Neuronal stem cell (in vitro differentiated cells): Measurements from ENCODE around the gene RTL1.

Source experiments
- DNase-seq: peaks from one replicate; pipeline ENCODE4 v3.0.0-alpha.2; 2013; ENCODE audit warnings: low spot score
- H2AFZ ChIP-seq: one replicate; pipeline ENCODE4 v1.6.1; 2013; ENCODE audit warnings: mild to moderate bottlenecking, low read length, inconsistent platforms
- H2AK5ac ChIP-seq: 2 replicates; pipeline ENCODE4 v1.6.1; 2013; ENCODE audit warnings: low read depth, mild to moderate bottlenecking, inconsistent platforms, low read length, moderate library complexity, mixed read lengths
- H2BK120ac ChIP-seq: 2 replicates; pipeline ENCODE4 v1.6.1; 2013; ENCODE audit warnings: low read depth, mild to moderate bottlenecking, inconsistent platforms, low read length, moderate library complexity, mixed read lengths
- H2BK12ac ChIP-seq: one replicate; pipeline ENCODE4 v1.6.1; 2013; ENCODE audit warnings: low read length, inconsistent platforms
- H2BK15ac ChIP-seq: 2 replicates; pipeline ENCODE4 v1.6.1; 2013; ENCODE audit warnings: mild to moderate bottlenecking, low read length, inconsistent platforms, mixed read lengths
- H2BK5ac ChIP-seq: one replicate; pipeline ENCODE4 v1.6.1; 2013; ENCODE audit warnings: inconsistent platforms, mild to moderate bottlenecking, low read length, moderate library complexity
- H3K14ac ChIP-seq: one replicate; pipeline ENCODE4 v1.6.1; 2013; ENCODE audit warnings: low read length, inconsistent platforms
- H3K18ac ChIP-seq: 2 replicates; pipeline ENCODE4 v1.6.1; 2013; ENCODE audit warnings: low read length, inconsistent platforms
- H3K23ac ChIP-seq: 2 replicates; pipeline ENCODE4 v1.6.1; 2013; ENCODE audit warnings: low read depth, mild to moderate bottlenecking, mixed read lengths, low read length, inconsistent platforms; ENCODE audit not compliant: poor library complexity
- H3K27ac ChIP-seq: replicated peaks from 3 replicates; pipeline ENCODE4 v1.5.1; 2013; ENCODE audit warnings: low read length, inconsistent platforms
- H3K27me3 ChIP-seq, 3 experiments: 2 replicates each; pipeline ENCODE4 v1.6.1; 2013; ENCODE audit warnings: low read length in 3 of 3, mild to moderate bottlenecking in 2 of 3, inconsistent platforms in 1 of 3, low read depth in 1 of 3, mixed read lengths in 1 of 3, moderate library complexity in 1 of 3; ENCODE audit not compliant: control insufficient read depth in 3 of 3, insufficient read depth in 3 of 3
- H3K36me3 ChIP-seq, 2 donors: replicated peaks in 1 of 2; 2 replicates each; pipeline ENCODE4 v1.6.1; 2013; ENCODE audit warnings: low read length in 2 of 2; ENCODE audit not compliant: control insufficient read depth in 2 of 2, insufficient read depth in 2 of 2
- H3K4ac ChIP-seq: 2 replicates; pipeline ENCODE4 v1.6.1; 2013; ENCODE audit warnings: inconsistent platforms, mild to moderate bottlenecking, low read length, moderate library complexity
- H3K4me1 ChIP-seq, 2 donors: 1 replicate in 1 of 2; 2 replicates in 1 of 2; pipeline ENCODE4 v1.6.1; 2013; ENCODE audit warnings: low read length in 2 of 2, low read depth in 1 of 2; ENCODE audit not compliant: control insufficient read depth in 2 of 2, insufficient read depth in 1 of 2
- H3K4me2 ChIP-seq: one replicate; pipeline ENCODE4 v1.6.1; 2013; ENCODE audit warnings: mild to moderate bottlenecking, low read length, inconsistent platforms; ENCODE audit not compliant: insufficient read depth, poor library complexity, severe bottlenecking
- H3K4me3 ChIP-seq, 2 donors: 2 replicates each; pipeline ENCODE4 v1.5.1; 2013; ENCODE audit warnings: low read length in 2 of 2, mild to moderate bottlenecking in 2 of 2, inconsistent platforms in 1 of 2, moderate library complexity in 1 of 2
- H3K79me1 ChIP-seq: one replicate; pipeline ENCODE4 v1.6.1; 2013; ENCODE audit warnings: low read depth, mild to moderate bottlenecking, inconsistent platforms, low read length, moderate library complexity
- H3K9ac ChIP-seq: one replicate; pipeline ENCODE4 v1.6.1; 2013; ENCODE audit warnings: mild to moderate bottlenecking, low read depth, low read length, inconsistent platforms; ENCODE audit not compliant: poor library complexity
- H3K9me3 ChIP-seq, 2 donors: replicated peaks in 1 of 2; 2 replicates each; pipeline versions ENCODE3 to v1.6.1; 2013; ENCODE audit warnings: low read length in 2 of 2, mild to moderate bottlenecking in 2 of 2, inconsistent platforms in 1 of 2, low read depth in 1 of 2, mixed read lengths in 1 of 2, moderate library complexity in 1 of 2; ENCODE audit not compliant: control insufficient read depth in 2 of 2, insufficient read depth in 1 of 2
- H4K8ac ChIP-seq: one replicate; pipeline ENCODE4 v1.6.1; 2013; ENCODE audit warnings: low read depth, mild to moderate bottlenecking, inconsistent platforms, low read length, moderate library complexity
- H4K91ac ChIP-seq: one replicate; pipeline ENCODE4 v1.6.1; 2013; ENCODE audit warnings: low read length, low read depth, mild to moderate bottlenecking, inconsistent platforms; ENCODE audit not compliant: poor library complexity
- WGBS, 2 donors: extraction: QIAGEN DNeasy Blood & Tissue Kit; methylation state at CpG; one replicate each; pipeline ENCODE4 v1.1.7; 2013; ENCODE audit warnings: missing lambda C conversion rate in 2 of 2, mixed read lengths in 1 of 2; ENCODE audit not compliant: insufficient read length in 2 of 2, insufficient replicate concordance in 1 of 2; ENCODE audit errors: extremely low coverage in 2 of 2; 5-methylcytosine and 5-hydroxymethylcytosine counted together

The RTL1 gene

DNA sequence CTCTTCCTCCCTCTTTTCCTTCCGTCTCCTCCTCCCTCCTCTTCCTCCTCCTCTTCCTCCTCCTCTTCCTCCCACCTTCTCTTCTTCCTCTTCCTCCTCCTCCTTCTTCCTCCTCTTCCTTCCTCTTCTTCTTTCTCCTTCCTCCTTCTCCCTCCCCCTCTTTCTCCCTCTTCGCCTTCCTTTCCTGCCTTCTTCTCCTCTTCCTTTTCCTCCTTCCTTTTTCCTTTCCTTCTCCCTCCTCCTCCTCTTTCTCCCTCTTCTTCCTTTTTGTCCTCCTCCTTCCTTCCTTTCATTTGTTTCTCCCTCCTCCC lies 41.6 kb downstream of the RTL1 start:
- peak overlapping the region; percentile 89 for H2AK5ac ChIP-seq
- H3K79me1 ChIP-seq, result no peaks in the 10 kb centered on the region
- no peak overlapping the region for H3K9ac ChIP-seq
- WGBS, 2 donors, result no CpG with 5 or more reads among the region's 2 CpGs
- H3K27me3 ChIP-seq, result no peaks in the 10 kb centered on the region
- no peak overlapping the region for H2BK5ac ChIP-seq
- no peak overlapping the region for H2BK12ac ChIP-seq
- peaks cover 0 to 14% of the 10 kb centered on the region in 2 donors for H3K4me1 ChIP-seq
- no peak for DNase-seq
- no peak overlapping the region for H3K4me2 ChIP-seq
- peak overlapping the region; percentile 84 for H2BK15ac ChIP-seq
- no peak overlapping the region for H3K14ac ChIP-seq
- no peak overlapping the region for H3K27ac ChIP-seq
- no peak overlapping the region for H4K8ac ChIP-seq
- H3K23ac ChIP-seq, result peak overlapping the region; percentile 31
- H3K9me3 ChIP-seq, result peaks cover 0 to 7% of the 10 kb centered on the region in 2 donors
- H3K18ac ChIP-seq, result no peak overlapping the region
- no peak overlapping the region for H3K4me3 ChIP-seq
- H3K36me3 ChIP-seq, result no peaks in the 10 kb centered on the region
- H2AFZ ChIP-seq, result no peak overlapping the region
- no peak overlapping the region for H2BK120ac ChIP-seq
- H3K4ac ChIP-seq, result no peak overlapping the region
- no peak overlapping the region for H4K91ac ChIP-seq

DNA sequence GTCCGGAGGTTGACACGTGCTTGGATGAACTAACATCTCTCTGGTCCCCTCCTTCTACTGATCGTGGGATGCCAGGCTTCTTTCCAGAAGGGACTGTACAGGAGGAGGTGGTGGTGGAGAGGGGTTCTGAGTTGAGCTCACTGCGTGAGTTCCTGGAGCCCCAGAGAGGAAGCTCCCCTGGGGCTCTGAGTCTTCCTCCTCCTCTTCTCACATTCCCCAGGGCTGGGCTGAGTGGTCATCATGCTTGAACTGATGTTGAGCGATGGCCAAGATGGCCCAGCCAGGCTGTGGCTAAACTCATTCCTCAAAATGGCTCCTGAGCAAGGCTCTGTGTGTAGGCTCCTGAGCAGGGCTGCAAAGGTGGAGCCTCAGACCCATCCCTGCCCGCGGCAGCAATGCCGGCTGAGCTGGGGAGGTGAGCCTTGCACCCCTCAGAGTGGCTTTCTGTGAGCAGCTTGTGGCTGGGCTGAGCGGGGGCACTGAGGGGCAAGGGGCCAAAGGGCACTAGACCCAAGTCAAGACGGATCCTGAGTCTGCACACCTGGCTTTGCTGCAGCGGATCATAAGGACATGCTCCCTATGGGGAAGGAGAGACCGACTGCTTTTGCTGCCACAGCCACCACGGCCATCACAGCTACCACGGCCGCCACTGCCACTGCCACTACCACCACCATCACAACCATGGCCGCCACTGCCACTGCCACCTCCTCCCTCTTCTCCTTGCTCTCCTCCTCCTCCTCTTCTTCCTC lies 42.2 kb downstream of the RTL1 start:
- DNase-seq, result no peak
- H2AFZ ChIP-seq, result no peak overlapping the region
- H3K9me3 ChIP-seq, result peaks cover 0 to 7% of the 10 kb centered on the region in 2 donors
- H3K27me3 ChIP-seq, result no peaks in the 10 kb centered on the region
- peak overlapping the region; percentile 91 for H3K18ac ChIP-seq
- no peak overlapping the region for H3K4me2 ChIP-seq
- H4K91ac ChIP-seq, result no peak overlapping the region
- no peak overlapping the region for H3K4me3 ChIP-seq
- peak overlapping the region; percentile 84 for H2BK15ac ChIP-seq
- H2BK5ac ChIP-seq, result no peak overlapping the region
- no peak overlapping the region for H2BK120ac ChIP-seq
- H3K4ac ChIP-seq, result no peak overlapping the region
- H3K23ac ChIP-seq, result peak overlapping the region; percentile 31
- no CpG with 5 or more reads among the region's 16 CpGs for WGBS, 2 donors
- H3K79me1 ChIP-seq, result no peaks in the 10 kb centered on the region
- H3K14ac ChIP-seq, result no peak overlapping the region
- peak overlapping the region; percentile 89 for H2AK5ac ChIP-seq
- H3K9ac ChIP-seq, result no peak overlapping the region
- H3K27ac ChIP-seq, result no peak overlapping the region
- peak overlapping the region; percentile 52 for H4K8ac ChIP-seq
- no peaks in the 10 kb centered on the region for H3K36me3 ChIP-seq
- peaks cover 0 to 14% of the 10 kb centered on the region in 2 donors for H3K4me1 ChIP-seq
- H2BK12ac ChIP-seq, result peak overlapping the region; percentile 68

DNA sequence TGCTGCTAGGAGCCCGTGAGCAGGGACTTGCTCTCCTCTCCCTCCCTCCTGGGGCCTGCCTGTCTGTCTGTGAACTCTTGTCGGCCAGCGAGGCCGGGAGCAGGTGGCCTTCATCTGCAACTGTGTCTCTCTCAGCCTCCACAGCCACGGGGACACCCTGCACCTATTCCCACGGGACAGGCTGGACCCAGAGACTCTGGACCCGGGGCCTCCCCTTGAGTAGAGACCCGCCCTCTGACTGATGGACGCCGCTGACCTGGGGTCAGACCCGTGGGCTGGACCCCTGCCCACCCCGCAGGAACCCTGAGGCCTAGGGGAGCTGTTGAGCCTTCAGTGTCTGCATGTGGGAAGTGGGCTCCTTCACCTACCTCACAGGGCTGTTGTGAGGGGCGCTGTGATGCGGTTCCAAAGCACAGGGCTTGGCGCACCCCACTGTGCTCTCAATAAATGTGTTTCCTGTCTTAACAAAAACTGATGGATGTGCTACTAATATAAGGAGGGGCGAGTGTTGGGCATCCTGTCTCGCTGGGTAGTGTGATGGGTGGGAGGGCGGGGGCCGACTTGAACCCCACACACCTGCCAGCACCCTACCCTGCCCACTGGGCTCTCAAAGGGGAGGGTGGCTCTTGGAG lies 42.9 kb downstream of the RTL1 start:
- no peak overlapping the region for H3K23ac ChIP-seq
- H3K36me3 ChIP-seq, result no peaks in the 10 kb centered on the region
- no peak overlapping the region for H2AFZ ChIP-seq
- H3K4ac ChIP-seq, result no peak overlapping the region
- WGBS, 2 donors, result no CpG with 5 or more reads among the region's 19 CpGs
- H2BK12ac ChIP-seq, result peak overlapping the region; percentile 87
- peak overlapping the region; percentile 89 for H2AK5ac ChIP-seq
- peak overlapping the region; percentile 38 for H2BK15ac ChIP-seq
- no peak overlapping the region for H3K4me2 ChIP-seq
- H3K4me1 ChIP-seq, result peaks cover 0 to 13% of the 10 kb centered on the region in 2 donors
- no peak overlapping the region for H2BK5ac ChIP-seq
- no peak overlapping the region for H3K27ac ChIP-seq
- H4K8ac ChIP-seq, result no peak overlapping the region
- H3K9ac ChIP-seq, result no peak overlapping the region
- H4K91ac ChIP-seq, result no peak overlapping the region
- no peak overlapping the region for H3K14ac ChIP-seq
- H3K79me1 ChIP-seq, result no peaks in the 10 kb centered on the region
- H3K18ac ChIP-seq, result peak overlapping the region; percentile 81
- H3K4me3 ChIP-seq, result no peak overlapping the region
- peaks cover 0 to 7% of the 10 kb centered on the region in 2 donors for H3K9me3 ChIP-seq
- H2BK120ac ChIP-seq, result peak overlapping the region; percentile 27
- H3K27me3 ChIP-seq, result peaks cover 0 to 5% (median 0%) of the 10 kb centered on the region in 3 experiments
- no peak for DNase-seq

DNA sequence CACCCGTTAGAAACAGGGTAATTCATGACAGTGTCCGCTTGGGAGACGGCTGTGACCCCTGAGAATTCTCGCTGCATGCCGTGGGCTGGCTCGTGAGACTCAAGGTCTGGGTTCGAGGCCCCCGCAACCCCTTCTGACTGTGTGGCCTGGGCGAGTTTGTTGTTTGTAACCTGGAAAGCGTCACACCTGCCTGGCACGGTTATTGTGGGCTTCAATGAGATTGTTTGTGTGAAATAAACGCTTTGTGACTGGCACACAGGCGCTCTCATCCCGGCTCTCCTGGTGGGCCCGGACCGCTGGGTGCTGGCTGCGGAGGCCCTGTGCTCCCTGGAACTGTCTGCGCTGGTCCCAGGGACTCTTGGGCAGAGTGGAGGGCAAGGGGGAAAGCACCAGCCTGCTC lies 43.7 kb downstream of the RTL1 start:
- H2AFZ ChIP-seq, result no peak overlapping the region
- H3K14ac ChIP-seq, result no peak overlapping the region
- H3K4me3 ChIP-seq, result no peak overlapping the region
- no peak overlapping the region for H3K23ac ChIP-seq
- H3K36me3 ChIP-seq, result no peaks in the 10 kb centered on the region
- H4K8ac ChIP-seq, result no peak overlapping the region
- peak overlapping the region; percentile 37 for H2BK15ac ChIP-seq
- no peak for DNase-seq
- no peak overlapping the region for H3K4me2 ChIP-seq
- no peak overlapping the region for H4K91ac ChIP-seq
- H3K9ac ChIP-seq, result no peak overlapping the region
- H2BK5ac ChIP-seq, result no peak overlapping the region
- no peak overlapping the region for H3K4ac ChIP-seq
- peaks cover 0 to 10% of the 10 kb centered on the region in 2 donors for H3K4me1 ChIP-seq
- peak overlapping the region; percentile 8 for H2AK5ac ChIP-seq
- peaks cover 0 to 6% (median 0%) of the 10 kb centered on the region in 3 experiments for H3K27me3 ChIP-seq
- peak overlapping the region; percentile 69 for H3K18ac ChIP-seq
- no CpG with 5 or more reads among the region's 18 CpGs for WGBS, 2 donors
- peaks cover 0 to 7% of the 10 kb centered on the region in 2 donors for H3K9me3 ChIP-seq
- H2BK12ac ChIP-seq, result no peak overlapping the region
- H3K79me1 ChIP-seq, result no peaks in the 10 kb centered on the region
- no peak overlapping the region for H3K27ac ChIP-seq
- H2BK120ac ChIP-seq, result peak overlapping the region; percentile 4
